ENCODE measurements around the gene STXBP6.

DNA sequence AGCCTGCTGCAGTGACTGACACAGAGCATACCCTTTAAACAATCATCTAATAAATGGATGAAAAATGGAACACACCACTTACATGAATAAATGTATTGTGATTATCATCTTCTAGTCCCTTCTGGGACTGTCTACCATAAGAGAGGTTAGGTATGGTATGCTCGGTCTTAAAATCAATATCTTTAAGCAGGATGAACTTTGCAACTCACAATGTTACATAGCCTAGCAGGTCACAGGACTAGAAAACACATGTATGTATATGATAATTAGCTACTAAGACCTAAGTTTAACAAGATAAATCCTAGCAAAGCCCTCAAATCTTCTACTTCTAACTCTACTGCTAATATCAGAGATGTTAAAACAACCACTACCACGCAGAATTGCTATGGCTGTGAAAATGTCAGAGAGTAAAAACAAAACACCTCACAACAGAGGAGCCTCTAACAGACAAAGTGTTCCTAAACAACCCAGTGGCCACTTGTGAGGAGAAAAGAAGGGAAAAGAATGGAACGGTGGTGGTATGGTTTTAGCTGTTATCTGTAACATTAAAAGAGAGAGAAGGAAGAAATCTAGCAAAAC is 139.4 kb downstream of the STXBP6 start:
- TF ChIP-seq POLR2AphosphoS5 (IDR thresholded peaks at IDR 0.05; ENCODE audit: low read depth, low read length) (no peak), POLR2A (IDR thresholded peaks at IDR 0.05; ENCODE audit: low read depth, low read length) (no peak)

Measured in GM12892 (cell line).